Colonic mucosa (tissue), 4 donors: ENCODE data around the gene NELL2. TPM values are rescaled to one million over a fixed set of nuclear protein-coding genes. Genes with fewer than 3 reads are reported as not detected.

ENCODE experiments used
- DNase-seq: peaks from one replicate; pipeline ENCODE4 v3.0.0-alpha.2; 2020
- H3K27ac ChIP-seq: fragments of 200-600 bp; one replicate; pipeline ENCODE4 v1.8.0; 2021
- H3K27me3 ChIP-seq: fragments of 200-600 bp; one replicate; pipeline ENCODE4 v1.8.0; 2021
- H3K36me3 ChIP-seq: fragments of 200-600 bp; one replicate; pipeline ENCODE4 v1.8.0; 2021
- H3K4me1 ChIP-seq: fragments of 200-600 bp; one replicate; pipeline ENCODE4 v1.8.0; 2021; ENCODE audit warnings: mild to moderate bottlenecking
- H3K4me3 ChIP-seq: fragments of 200-600 bp; one replicate; pipeline ENCODE4 v1.8.0; 2021
- H3K9ac ChIP-seq, 2 donors: one replicate each; pipeline ENCODE4 v1.7.0; 2013; ENCODE audit warnings: control low read depth in 2 of 2, low read depth in 2 of 2, low read length in 2 of 2
- H3K9me3 ChIP-seq: fragments of 200-600 bp; one replicate; pipeline ENCODE4 v1.8.0; 2021
- intact Hi-C: fragments of 100-400 bp; cut with DNase I; formaldehyde crosslinking; loops from one replicate; pipeline ENCODE4 v1.14.1; 2022
- total RNA-seq, 2 donors: library from RNA; stranded (reverse); fragmentation: NEBNext Ultra II Directional in 1 of 2; extraction: Animal tissue kit (Norgen Biotek cat#: 25700) in 1 of 2; gene quantifications; one replicate each; pipeline ENCODE4 v1.2.1, GENCODE V29; 2021
- TF ChIP-seq, protein P1 (sequence below): fragments of 200-600 bp; IDR thresholded peaks from one replicate; pipeline ENCODE4 v1.8.0; 2022; ENCODE audit warnings: antibody characterized with exemption, mild to moderate bottlenecking
- donor health status: healthy.
- donor health status: DM: no; HTN: no; CAD: no.
- donor health status: DM: no; HTN: no; CAD: no.

The NELL2 gene
- total RNA-seq, 2 donors from 2014 or later, result 2.1 to 3.0 TPM

DNA sequence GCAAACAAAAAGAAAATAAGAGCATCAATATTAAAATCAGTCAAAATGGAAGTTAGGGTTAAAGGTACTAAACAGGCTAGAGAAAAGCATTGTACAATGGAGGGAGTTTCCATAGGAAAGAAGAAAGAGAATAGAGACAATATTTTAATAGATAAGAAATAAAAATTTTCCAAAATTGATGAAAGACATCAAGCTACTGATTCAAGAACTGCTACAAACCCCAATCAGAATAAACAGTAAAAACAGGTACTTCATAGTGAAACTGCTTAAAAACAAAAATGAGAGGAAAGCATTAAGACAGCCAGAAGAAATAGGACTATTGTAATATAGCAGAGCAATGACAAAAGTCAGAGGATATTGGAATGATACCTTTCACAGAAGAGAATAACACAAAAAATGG, 413.4 kb downstream of the NELL2 start:
- DNase-seq, result no peak
- Histone ChIP-seq H3K27me3 (no peaks in the 10 kb centered on the region), H3K4me3 (no peak overlapping the region), H3K4me1 (no peaks in the 10 kb centered on the region), H3K27ac (no peak overlapping the region), H3K36me3 (no peaks in the 10 kb centered on the region), H3K9me3 (no peaks in the 10 kb centered on the region), H3K9ac (no peak overlapping the region)
- TF ChIP-seq, protein P1, sequence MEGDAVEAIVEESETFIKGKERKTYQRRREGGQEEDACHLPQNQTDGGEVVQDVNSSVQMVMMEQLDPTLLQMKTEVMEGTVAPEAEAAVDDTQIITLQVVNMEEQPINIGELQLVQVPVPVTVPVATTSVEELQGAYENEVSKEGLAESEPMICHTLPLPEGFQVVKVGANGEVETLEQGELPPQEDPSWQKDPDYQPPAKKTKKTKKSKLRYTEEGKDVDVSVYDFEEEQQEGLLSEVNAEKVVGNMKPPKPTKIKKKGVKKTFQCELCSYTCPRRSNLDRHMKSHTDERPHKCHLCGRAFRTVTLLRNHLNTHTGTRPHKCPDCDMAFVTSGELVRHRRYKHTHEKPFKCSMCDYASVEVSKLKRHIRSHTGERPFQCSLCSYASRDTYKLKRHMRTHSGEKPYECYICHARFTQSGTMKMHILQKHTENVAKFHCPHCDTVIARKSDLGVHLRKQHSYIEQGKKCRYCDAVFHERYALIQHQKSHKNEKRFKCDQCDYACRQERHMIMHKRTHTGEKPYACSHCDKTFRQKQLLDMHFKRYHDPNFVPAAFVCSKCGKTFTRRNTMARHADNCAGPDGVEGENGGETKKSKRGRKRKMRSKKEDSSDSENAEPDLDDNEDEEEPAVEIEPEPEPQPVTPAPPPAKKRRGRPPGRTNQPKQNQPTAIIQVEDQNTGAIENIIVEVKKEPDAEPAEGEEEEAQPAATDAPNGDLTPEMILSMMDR, result no peak
- intact Hi-C loops, result no loop called here

DNA sequence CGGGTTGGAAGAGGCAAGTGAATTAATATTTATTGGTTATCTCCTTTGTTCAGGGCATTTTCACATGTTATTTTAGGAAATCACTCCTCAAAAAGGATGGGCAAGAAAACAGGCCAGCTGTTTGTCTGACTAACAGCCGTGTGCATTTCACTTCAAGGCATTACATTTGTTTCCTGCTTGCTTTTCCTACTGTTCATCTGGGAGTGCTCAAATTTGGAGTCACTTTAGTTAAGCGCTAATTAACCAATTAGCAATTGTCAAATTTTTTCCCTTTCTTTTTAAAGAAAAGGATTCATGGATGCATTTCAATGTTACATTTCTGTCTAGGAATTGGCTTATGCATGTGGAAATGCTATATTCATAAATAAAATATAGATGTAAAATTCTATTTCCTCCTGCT, 415.9 kb downstream of the NELL2 start:
- Histone ChIP-seq H3K4me1 (no peaks in the 10 kb centered on the region), H3K27ac (no peak overlapping the region), H3K9me3 (no peaks in the 10 kb centered on the region), H3K27me3 (no peaks in the 10 kb centered on the region), H3K9ac (no peak overlapping the region), H3K4me3 (no peak overlapping the region), H3K36me3 (no peaks in the 10 kb centered on the region)
- DNase-seq, result no peak
- intact Hi-C loops, result no loop called here
- TF ChIP-seq, protein P1, result no peak

DNA sequence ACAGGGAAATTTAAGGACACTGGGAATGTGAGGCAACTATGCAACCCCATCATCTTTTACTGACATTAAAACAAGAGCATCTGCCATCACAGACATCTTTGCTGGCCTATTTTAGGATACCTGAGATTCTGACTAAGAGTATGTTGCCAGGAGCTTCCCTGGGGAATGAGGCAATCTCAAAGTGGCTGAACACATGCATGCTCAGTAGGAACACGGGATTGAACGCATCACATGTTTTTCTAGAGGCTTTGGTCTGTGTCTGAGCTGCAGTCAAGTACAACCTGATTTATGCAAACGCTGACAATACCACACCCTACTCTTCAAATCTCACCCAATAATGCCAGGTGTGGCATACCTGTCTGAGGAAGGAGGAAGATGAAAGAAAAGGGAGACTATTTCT, 416.5 kb downstream of the NELL2 start:
- intact Hi-C loops, result no loop called here

More for the DNA sequence above, 416.5 kb downstream of the NELL2 start:
- H3K4me3 ChIP-seq, result no peak overlapping the region
- H3K36me3 ChIP-seq, result no peaks in the 10 kb centered on the region
- H3K27me3 ChIP-seq, result no peaks in the 10 kb centered on the region
- no peaks in the 10 kb centered on the region for H3K9me3 ChIP-seq
- TF ChIP-seq, protein P1, result no peak
- no peak for DNase-seq
- H3K9ac ChIP-seq, result no peak overlapping the region
- no peaks in the 10 kb centered on the region for H3K4me1 ChIP-seq
- H3K27ac ChIP-seq, result no peak overlapping the region

Other genes starting within 250 kb of the NELL2 start
- gene DBX2, start 174.8 kb upstream of the NELL2 start, total RNA-seq, result not detected